H9 (cell line): ENCODE results near the gene SLC22A8. TPM values are rescaled to one million over a fixed set of nuclear protein-coding genes. Genes with fewer than 3 reads are reported as not detected.

Source experiments
- DNase-seq: peaks from one replicate; pipeline ENCODE4 v3.0.0-alpha.2; 2017
- H2AFZ ChIP-seq: one replicate; pipeline ENCODE4 v1.6.1; 2013; ENCODE audit warnings: mild to moderate bottlenecking, low read length, control low read depth, moderate library complexity
- H2AK5ac ChIP-seq: 2 replicates; pipeline ENCODE4 v1.6.1; 2013; ENCODE audit warnings: low read length, control low read depth, mixed read lengths; ENCODE audit not compliant: insufficient read length
- H2BK120ac ChIP-seq: one replicate; pipeline ENCODE4 v1.6.1; 2013; ENCODE audit warnings: low read depth, mild to moderate bottlenecking, low read length, control low read depth, inconsistent platforms; ENCODE audit not compliant: poor library complexity, severe bottlenecking
- H2BK12ac ChIP-seq: 2 replicates; pipeline ENCODE4 v1.6.1; 2013; ENCODE audit warnings: low read length, control low read depth, mixed read lengths, low read depth; ENCODE audit not compliant: insufficient read length
- H2BK15ac ChIP-seq: 2 replicates; pipeline ENCODE4 v1.6.1; 2013; ENCODE audit warnings: low read depth, low read length, control low read depth
- H2BK20ac ChIP-seq: one replicate; pipeline ENCODE4 v1.6.1; 2013; ENCODE audit warnings: low read depth, mild to moderate bottlenecking, low read length, control low read depth, inconsistent platforms; ENCODE audit not compliant: poor library complexity, severe bottlenecking
- H2BK5ac ChIP-seq: 2 replicates; pipeline ENCODE4 v1.6.1; 2013; ENCODE audit warnings: low read length, control low read depth, mixed read lengths; ENCODE audit not compliant: insufficient read length
- H3K14ac ChIP-seq: 2 replicates; pipeline ENCODE4 v1.6.1; 2013; ENCODE audit warnings: low read length, control low read depth; ENCODE audit not compliant: insufficient read depth
- H3K18ac ChIP-seq: 2 replicates; pipeline ENCODE4 v1.6.1; 2013; ENCODE audit warnings: low read depth, mild to moderate bottlenecking, mixed read lengths, low read length, control low read depth; ENCODE audit not compliant: insufficient read length
- H3K23ac ChIP-seq: 2 replicates; pipeline ENCODE4 v1.6.1; 2013; ENCODE audit warnings: low read length, control low read depth, mixed read lengths, low read depth; ENCODE audit not compliant: insufficient read length
- H3K23me2 ChIP-seq: 2 replicates; pipeline ENCODE4 v1.6.1; 2013; ENCODE audit warnings: low read depth, mild to moderate bottlenecking, mixed read lengths, low read length, control low read depth; ENCODE audit not compliant: insufficient read length, poor library complexity, severe bottlenecking
- H3K27ac ChIP-seq: 2 replicates; pipeline ENCODE4 v1.5.1; 2013; ENCODE audit warnings: low read length, control low read depth, mixed read lengths, low read depth; ENCODE audit not compliant: insufficient read length
- H3K27me3 ChIP-seq: 2 replicates; pipeline ENCODE4 v1.6.1; 2013; ENCODE audit warnings: low read length, control low read depth, inconsistent platforms; ENCODE audit not compliant: insufficient read depth
- H3K4ac ChIP-seq: 2 replicates; pipeline ENCODE4 v1.6.1; 2013; ENCODE audit warnings: low read depth, mild to moderate bottlenecking, control low read depth, inconsistent platforms, low read length, moderate library complexity
- H3K4me1 ChIP-seq: 2 replicates; pipeline ENCODE4 v1.6.1; 2013; ENCODE audit warnings: low read length, control low read depth, inconsistent platforms; ENCODE audit not compliant: insufficient read depth
- H3K4me2 ChIP-seq: 2 replicates; pipeline ENCODE4 v1.6.1; 2013; ENCODE audit warnings: low read length, control low read depth, mixed read lengths; ENCODE audit not compliant: insufficient read length, insufficient read depth
- H3K56ac ChIP-seq: 2 replicates; pipeline ENCODE4 v1.6.1; 2013; ENCODE audit warnings: low read depth, mild to moderate bottlenecking, mixed read lengths, low read length, control low read depth; ENCODE audit not compliant: insufficient read length
- H3K79me1 ChIP-seq: 2 replicates; pipeline ENCODE4 v1.6.1; 2013; ENCODE audit warnings: low read depth, mild to moderate bottlenecking, moderate library complexity, low read length, control low read depth, inconsistent platforms; ENCODE audit not compliant: insufficient read depth, poor library complexity, severe bottlenecking
- H3K79me2 ChIP-seq: 2 replicates; pipeline ENCODE4 v1.6.1; 2013; ENCODE audit warnings: low read length, control low read depth, inconsistent platforms; ENCODE audit not compliant: insufficient read depth
- H3K9ac ChIP-seq: 2 replicates; pipeline ENCODE4 v1.6.1; 2013; ENCODE audit warnings: low read length, control low read depth, mixed read lengths; ENCODE audit not compliant: insufficient read length; ENCODE audit errors: extremely low read depth
- H3K9me3 ChIP-seq: one replicate; pipeline ENCODE4 v1.6.1; 2013; ENCODE audit warnings: low read depth, low read length, inconsistent platforms; ENCODE audit not compliant: control insufficient read depth
- H3T11ph ChIP-seq: one replicate; pipeline ENCODE4 v1.6.1; 2013; ENCODE audit warnings: mild to moderate bottlenecking, low read length, control low read depth, inconsistent platforms
- H4K20me1 ChIP-seq: one replicate; pipeline ENCODE4 v1.6.1; 2013; ENCODE audit not compliant: control insufficient read depth, insufficient read length, insufficient read depth
- H4K5ac ChIP-seq: 2 replicates; pipeline ENCODE4 v1.6.1; 2013; ENCODE audit warnings: low read depth, mild to moderate bottlenecking, mixed read lengths, low read length, control low read depth; ENCODE audit not compliant: insufficient read length
- H4K8ac ChIP-seq: replicated peaks from 2 replicates; pipeline ENCODE4 v1.6.1; 2013; ENCODE audit warnings: low read length, control low read depth, mixed read lengths, low read depth; ENCODE audit not compliant: insufficient read length
- H4K91ac ChIP-seq: 2 replicates; pipeline ENCODE4 v1.6.1; 2013; ENCODE audit warnings: low read depth, mild to moderate bottlenecking, moderate library complexity, mixed read lengths, low read length, control low read depth; ENCODE audit not compliant: insufficient read length
- H3K27ac Mint-ChIP-seq, 3 experiments: 2 replicates in 2 of 3; 3 replicates in 1 of 3; pipeline ENCODE4 v1.8.0; 2020 to 2021; ENCODE audit warnings: mixed read lengths in 3 of 3, mild to moderate bottlenecking in 1 of 3, moderate library complexity in 1 of 3
- H3K27me3 Mint-ChIP-seq: 2 replicates; pipeline ENCODE4 v1.8.0; 2021; ENCODE audit warnings: low read depth, mild to moderate bottlenecking, moderate library complexity, mixed read lengths
- H3K36me3 Mint-ChIP-seq, 3 experiments: 2 replicates in 2 of 3; 3 replicates in 1 of 3; pipeline ENCODE4 v1.8.0; 2020 to 2021; ENCODE audit warnings: low read depth in 3 of 3, mixed read lengths in 3 of 3; ENCODE audit not compliant: insufficient read depth in 1 of 3
- H3K4me1 Mint-ChIP-seq, 2 experiments: 2 replicates each; pipeline ENCODE4 v1.8.0; 2020; ENCODE audit warnings: mixed read lengths in 2 of 2
- H3K4me3 Mint-ChIP-seq, 2 experiments: 2 replicates in 1 of 2; 3 replicates in 1 of 2; pipeline ENCODE4 v1.8.0; 2020 to 2021; ENCODE audit warnings: mild to moderate bottlenecking in 2 of 2, mixed read lengths in 2 of 2, moderate library complexity in 1 of 2
- H3K9me3 Mint-ChIP-seq, 2 experiments: 2 replicates in 1 of 2; 3 replicates in 1 of 2; pipeline ENCODE4 v1.8.0; 2020; ENCODE audit warnings: mild to moderate bottlenecking in 2 of 2, mixed read lengths in 2 of 2, moderate library complexity in 1 of 2
- CTCF ChIP-seq: fragments of 200-600 bp; sonication (generic); conservative IDR thresholded peaks from 3 replicates; pipeline ENCODE4 v1.8.0; 2021; ENCODE audit warnings: antibody characterized with exemption, mild to moderate bottlenecking
- WGBS: extraction: QIAGEN DNeasy Blood & Tissue Kit; methylation state at CpG from one replicate; pipeline ENCODE4 v1.1.7; 2013; ENCODE audit warnings: missing lambda C conversion rate, low lambda C conversion rate, mixed read lengths; ENCODE audit not compliant: insufficient read length; ENCODE audit errors: extremely low coverage; 5-methylcytosine and 5-hydroxymethylcytosine counted together
- total RNA-seq: library from RNA; stranded (reverse); gene quantifications from 2 replicates; pipeline ENCODE4 v1.2.1, GENCODE V29; 2021

Gene SLC22A8
- total RNA-seq, 1 experiment from 2014 or later, result not detected

- H4K5ac ChIP-seq, result no peak overlapping the region
- Mint-ChIP-seq H3K27me3 (peaks cover 4% of the 10 kb centered on the region; the same call in 1 of the 2 replicates), H3K36me3 (no peaks in the 10 kb centered on the region), H3K9me3 (no peaks in the 10 kb centered on the region), H3K4me1 (peaks cover 8 to 11% of the 10 kb centered on the region in 2 experiments), H3K4me3 (no peak overlapping the region), H3K27ac (no peak overlapping the region)
- no peak overlapping the region for H3K9ac ChIP-seq
- no peaks in the 10 kb centered on the region for H3K4me1 ChIP-seq
- H2AFZ ChIP-seq, result no peak overlapping the region
- no peak overlapping the region for H3K4me2 ChIP-seq
- no peak overlapping the region for H3K23ac ChIP-seq
- H4K20me1 ChIP-seq, result no peaks in the 10 kb centered on the region
- H3K79me1 ChIP-seq, result no peaks in the 10 kb centered on the region
- TF ChIP-seq CTCF, result no peak
- no peaks in the 10 kb centered on the region for H3K9me3 ChIP-seq
- H2BK15ac ChIP-seq, result no peak overlapping the region
- H2BK12ac ChIP-seq, result no peak overlapping the region
- H3K18ac ChIP-seq, result no peak overlapping the region
- H3K23me2 ChIP-seq, result no peaks in the 10 kb centered on the region
- no peak overlapping the region for H3T11ph ChIP-seq
- no peak overlapping the region for H2BK120ac ChIP-seq
- H4K91ac ChIP-seq, result no peak overlapping the region
- H3K56ac ChIP-seq, result no peak overlapping the region
- no peaks in the 10 kb centered on the region for H3K79me2 ChIP-seq
- DNase-seq, result no peak
- no CpG with 5 or more reads among the region's 1 CpG for WGBS
- H3K4ac ChIP-seq, result no peak overlapping the region
- H2AK5ac ChIP-seq, result no peak overlapping the region
- H2BK5ac ChIP-seq, result no peak overlapping the region
- no peak overlapping the region for H3K14ac ChIP-seq
- H3K27me3 ChIP-seq, result no peaks in the 10 kb centered on the region
- no peak overlapping the region for H2BK20ac ChIP-seq
- no peak overlapping the region for H4K8ac ChIP-seq
- no peak overlapping the region for H3K27ac ChIP-seq
Observed at GRCh38 chr11:62959422-62959980, 56.1 kb downstream of the SLC22A8 start.
